ENCODE results near the gene GOLPH3. TPM values are rescaled to one million over a fixed set of nuclear protein-coding genes. Genes with fewer than 3 reads are reported as not detected.

GOLPH3 gene
- total and polyA plus RNA-seq, 2 of the 8 experiments (the other 6 are each of a cell fraction or from before 2014, with no cell fraction given) = 53.7 to 93.6 TPM

GRCh38 chr5:32195265-32195664, 21.1 kb upstream of the GOLPH3 start:
- H4K5ac ChIP-seq (ENCODE audit: insufficient read length, low read depth, low read length) = no peak overlapping the region
- no peak overlapping the region for H3K56ac ChIP-seq (replicated peaks; ENCODE audit: insufficient read length, low read depth, low read length)
- H3K4ac ChIP-seq (replicated peaks; ENCODE audit: insufficient read length, low read depth, low read length) = no peak overlapping the region
- no peaks in the 10 kb centered on the region for H3K79me1 ChIP-seq (ENCODE audit: low read depth, low read length)
- WGBS, 2 experiments (ENCODE audit: extremely low coverage in 1 of 2, insufficient coverage in 1 of 2, insufficient read length in 1 of 2, insufficient replicate concordance in 2 of 2, low coverage in 1 of 2, low lambda C conversion rate in 2 of 2, missing lambda C conversion rate in 1 of 2) = 79% methylated on average over 5 of the region's 5 CpGs; no CpG with 5 or more reads in 1 of the 2 experiments
- H3K4me3 ChIP-seq (ENCODE audit: extremely low read depth in 1 of 4, insufficient read depth in 2 of 4, low read depth in 3 of 4, low read length in 4 of 4) = no peak overlapping the region
- H3K79me2 ChIP-seq (ENCODE audit: control insufficient read depth in 1 of 2, insufficient read depth in 2 of 2, low read length in 2 of 2) = no peaks in the 10 kb centered on the region
- no peaks in the 10 kb centered on the region for H3K23me2 ChIP-seq (ENCODE audit: low read depth, low read length)
- H3K4me1 ChIP-seq (replicated peaks in 1 of 4; ENCODE audit: control insufficient read depth in 3 of 4, insufficient read depth in 4 of 4, low read length in 3 of 4) = no peaks in the 10 kb centered on the region
- H3K4me2 ChIP-seq (ENCODE audit: insufficient read depth in 1 of 2, low read depth in 2 of 2, low read length in 2 of 2) = no peak overlapping the region
- H3K27me3 ChIP-seq (replicated peaks in 1 of 4; ENCODE audit: control insufficient read depth in 3 of 4, extremely low read depth in 1 of 4, insufficient read depth in 3 of 4, low read length in 3 of 4) = no peaks in the 10 kb centered on the region
- no peak overlapping the region for H4K91ac ChIP-seq (replicated peaks; ENCODE audit: insufficient read length, low read length)
- no peak overlapping the region for H2AK5ac ChIP-seq (ENCODE audit: low read depth, low read length)
- no peak overlapping the region for H3K27ac ChIP-seq (ENCODE audit: low read depth, low read length)
- FAIRE-seq = no peak
- no peak overlapping the region for H2BK120ac ChIP-seq (replicated peaks; ENCODE audit: low read depth, low read length)
- no peak overlapping the region for H2AFZ ChIP-seq (ENCODE audit: low read length)
- no peak overlapping the region for H3K18ac ChIP-seq (ENCODE audit: extremely low read depth, low read length)
- H3K9me3 ChIP-seq (ENCODE audit: insufficient read depth in 2 of 2, low read depth in 1 of 2, low read length in 1 of 2) = no peaks in the 10 kb centered on the region
- DNase-seq (ENCODE audit: low read depth in 1 of 2, low spot score in 2 of 2) = no peak
- ChIA-PET CTCF (ENCODE audit: partially characterized antibody) (no interaction called here), POLR2A (ENCODE audit: partially characterized antibody) (no interaction called here)
- no peak overlapping the region for H2BK20ac ChIP-seq (ENCODE audit: low read length)
- no peak overlapping the region for H3K9ac ChIP-seq (replicated peaks in 1 of 4; ENCODE audit: extremely low read depth in 1 of 4, low read depth in 3 of 4, low read length in 3 of 4)
- no peak overlapping the region for H4K8ac ChIP-seq (ENCODE audit: extremely low read depth, insufficient read depth, low read length)
- H3K23ac ChIP-seq (ENCODE audit: insufficient read length) = no peak overlapping the region
- no peak overlapping the region for H2BK5ac ChIP-seq (ENCODE audit: low read depth, low read length)
- H2BK12ac ChIP-seq (ENCODE audit: low read depth, low read length) = no peak overlapping the region
- no peaks in the 10 kb centered on the region for H4K20me1 ChIP-seq (replicated peaks in 1 of 2; ENCODE audit: control insufficient read depth in 1 of 2, insufficient read depth in 2 of 2, low read length in 2 of 2)
- no peaks in the 10 kb centered on the region for H3K36me3 ChIP-seq (ENCODE audit: control insufficient read depth in 2 of 4, insufficient read depth in 4 of 4, low read length in 3 of 4)
- no peak overlapping the region for H2BK15ac ChIP-seq (ENCODE audit: low read length)
- no peak overlapping the region for H3K14ac ChIP-seq (ENCODE audit: insufficient read length)
- TF ChIP-seq BACH1 (IDR thresholded peaks at IDR 0.05; ENCODE audit: low read length) (no peak), CEBPB (IDR thresholded peaks at IDR 0.05; ENCODE audit: low read depth, low read length) (no peak), RXRA (IDR thresholded peaks at IDR 0.05; ENCODE audit: insufficient read depth, low read depth, low read length) (no peak), KDM5A (IDR thresholded peaks at IDR 0.05; ENCODE audit: low read length) (no peak), SP4 (IDR thresholded peaks at IDR 0.05; ENCODE audit: low read length) (no peak), BCL11A (IDR thresholded peaks at IDR 0.05; ENCODE audit: low read depth in 2 of 2, low read length in 2 of 2) (no peak)

All from H1 (cell line).